Stimulated activated CD4-positive, alpha-beta T cell treated with anti-CD3 and anti-CD28 coated beads, Interleukin-1b, Interleukin-23, amount 100 ng/mL, for 24 hours (primary cell): Measurements from ENCODE around the gene ZNF141.
"Not testable (repeated sequence)": the region's sequence is repeated elsewhere in the genome, so short reads cannot be mapped to it uniquely, and the experiment has no call there.

Experiments
- DNase-seq, 4 experiments: peaks; one replicate each; pipeline ENCODE4 v3.0.0-alpha.2; 2020; ENCODE audit warnings: low read depth in 4 of 4, low spot score in 1 of 4

The ZNF141 gene

GRCh38 chr4:384311-385010 lies 46.8 kb downstream of the ZNF141 start:
- DNase-seq: no peak

GRCh38 chr4:385934-386707 lies 48.5 kb downstream of the ZNF141 start:
- DNase-seq: no peak

GRCh38 chr4:386708-387105 lies 49.1 kb downstream of the ZNF141 start:
- DNase-seq: no peak

GRCh38 chr4:404006-404405 lies 66.4 kb downstream of the ZNF141 start:
- no peak for DNase-seq

- DNase-seq: not testable (repeated sequence)
Measured at GRCh38 chr4:408321-408720, 70.7 kb downstream of the ZNF141 start.

- no peak for DNase-seq
Measured at GRCh38 chr4:422587-422986, 85.0 kb downstream of the ZNF141 start.
